Endothelial cell (in vitro differentiated cells): ENCODE measurements around the gene H1-8. TPM values are rescaled to one million over a fixed set of nuclear protein-coding genes. Genes with fewer than 3 reads are reported as not detected.

Experiments used
- DNase-seq: peaks from one replicate; pipeline ENCODE4 v3.0.0; 2021; ENCODE audit warnings: low spot score
- H3K27ac Mint-ChIP-seq: one replicate; pipeline ENCODE4 v1.8.0; 2021; ENCODE audit warnings: mixed read lengths, inconsistent platforms; ENCODE audit not compliant: unreplicated experiment
- H3K27me3 Mint-ChIP-seq: one replicate; pipeline ENCODE4 v1.8.0; 2021; ENCODE audit warnings: mild to moderate bottlenecking, moderate library complexity, mixed read lengths, inconsistent platforms; ENCODE audit not compliant: unreplicated experiment
- H3K36me3 Mint-ChIP-seq: one replicate; pipeline ENCODE4 v1.8.0; 2021; ENCODE audit warnings: mild to moderate bottlenecking, low read depth, mixed read lengths, inconsistent platforms; ENCODE audit not compliant: unreplicated experiment
- H3K4me1 Mint-ChIP-seq: one replicate; pipeline ENCODE4 v1.8.0; 2021; ENCODE audit warnings: mild to moderate bottlenecking, mixed read lengths, inconsistent platforms; ENCODE audit not compliant: unreplicated experiment
- H3K4me3 Mint-ChIP-seq: one replicate; pipeline ENCODE4 v1.8.0; 2021; ENCODE audit warnings: mild to moderate bottlenecking, mixed read lengths, inconsistent platforms; ENCODE audit not compliant: unreplicated experiment
- H3K9me3 Mint-ChIP-seq: one replicate; pipeline ENCODE4 v1.8.0; 2021; ENCODE audit warnings: mixed read lengths, inconsistent platforms; ENCODE audit not compliant: unreplicated experiment
- CTCF ChIP-seq: fragments of 200-600 bp; sonication (generic); IDR thresholded peaks from one replicate; pipeline ENCODE4 v1.5.0; 2021; ENCODE audit warnings: antibody characterized with exemption; ENCODE audit not compliant: unreplicated experiment
- total RNA-seq: library from RNA; stranded (reverse); fragmentation: NEBNext Ultra II Directional; extraction: Animal tissue kit (Norgen Biotek cat#: 25700); gene quantifications from one replicate; pipeline ENCODE4 v1.2.1, GENCODE V29; 2021; ENCODE audit not compliant: unreplicated experiment

H1-8 gene
- total RNA-seq, 1 donor from 2014 or later = 2.7 TPM

GRCh38 chr3:129556890-129557547, 14.0 kb downstream of the H1-8 start:
- Mint-ChIP-seq H3K9me3 (no peaks in the 10 kb centered on the region), H3K27ac (peak overlapping the region; percentile 68), H3K4me1 (peaks cover 33% of the 10 kb centered on the region), H3K36me3 (peaks cover 48% of the 10 kb centered on the region), H3K4me3 (no peak overlapping the region), H3K27me3 (peaks cover 56% of the 10 kb centered on the region)
- no peak for TF ChIP-seq CTCF
- DNase-seq = no peak

GRCh38 chr3:129557548-129557894, 14.5 kb downstream of the H1-8 start:
- Mint-ChIP-seq H3K4me3 (peak overlapping the region; percentile 53), H3K9me3 (no peaks in the 10 kb centered on the region), H3K4me1 (peaks cover 29% of the 10 kb centered on the region), H3K36me3 (peaks cover 43% of the 10 kb centered on the region), H3K27me3 (peaks cover 52% of the 10 kb centered on the region), H3K27ac (peak overlapping the region; percentile 68)
- no peak for DNase-seq
- no peak for TF ChIP-seq CTCF

- Mint-ChIP-seq H3K9me3 (no peaks in the 10 kb centered on the region), H3K4me3 (peak overlapping the region; percentile 53), H3K4me1 (peaks cover 24% of the 10 kb centered on the region), H3K27me3 (peaks cover 49% of the 10 kb centered on the region), H3K36me3 (peaks cover 42% of the 10 kb centered on the region), H3K27ac (peak overlapping the region; percentile 68)
- no peak for DNase-seq
- TF ChIP-seq CTCF = no peak
Measured at GRCh38 chr3:129558081-129558771, 15.3 kb downstream of the H1-8 start.

GRCh38 chr3:129558772-129559564, 16.0 kb downstream of the H1-8 start:
- peaks cover 23% of the 10 kb centered on the region for H3K4me1 Mint-ChIP-seq
- DNase-seq = no peak
- H3K4me3 Mint-ChIP-seq = no peak overlapping the region
- H3K27me3 Mint-ChIP-seq = peaks cover 50% of the 10 kb centered on the region
- TF ChIP-seq CTCF = no peak
- no peak overlapping the region for H3K27ac Mint-ChIP-seq
- no peaks in the 10 kb centered on the region for H3K9me3 Mint-ChIP-seq
- H3K36me3 Mint-ChIP-seq = peaks cover 46% of the 10 kb centered on the region
